Lung (tissue), 12 donors: Measurements from ENCODE around the gene UBA6. TPM values are rescaled to one million over a fixed set of nuclear protein-coding genes. Genes with fewer than 3 reads are reported as not detected.

Source experiments
- ATAC-seq: fragments of 200-7000 bp; cut with Tn5 transposase; one replicate; pipeline ENCODE4 v1.9.1; 2020; ENCODE audit warnings: moderate number of reproducible peaks; ENCODE audit not compliant: insufficient read depth, low FRiP score
- DNase-seq, 3 donors: peaks; one replicate each; pipeline ENCODE4 v3.0.0-alpha.2; 2013 to 2017
- H3K27ac ChIP-seq, 2 donors: one replicate each; pipeline ENCODE4 v1.5.1; 2013; ENCODE audit warnings: mild to moderate bottlenecking in 2 of 2, moderate library complexity in 2 of 2, control low read depth in 1 of 2, inconsistent platforms in 1 of 2, low read depth in 1 of 2, low read length in 1 of 2
- H3K27me3 ChIP-seq, 3 donors: one replicate each; pipeline ENCODE4 v1.5.1; 2013; ENCODE audit warnings: low read length in 2 of 3; ENCODE audit not compliant: control insufficient read depth in 3 of 3, insufficient read depth in 3 of 3
- H3K36me3 ChIP-seq, 4 donors: one replicate each; pipeline ENCODE4 v1.5.1; 2013; ENCODE audit warnings: low read length in 4 of 4, mild to moderate bottlenecking in 1 of 4, moderate library complexity in 1 of 4; ENCODE audit not compliant: control insufficient read depth in 4 of 4, insufficient read depth in 4 of 4
- H3K4me1 ChIP-seq, 5 donors: one replicate each; pipeline ENCODE4 v1.5.1; 2013; ENCODE audit warnings: low read length in 5 of 5, mild to moderate bottlenecking in 2 of 5, moderate library complexity in 1 of 5; ENCODE audit not compliant: control insufficient read depth in 5 of 5, insufficient read depth in 5 of 5
- H3K4me3 ChIP-seq: one replicate; pipeline ENCODE4 v1.5.1; 2013; ENCODE audit warnings: mild to moderate bottlenecking, control low read depth, moderate library complexity
- H3K9ac ChIP-seq, 2 donors: one replicate each; pipeline ENCODE4 v1.5.1; 2013; ENCODE audit warnings: low read length in 2 of 2, control low read depth in 1 of 2; ENCODE audit not compliant: insufficient read depth in 1 of 2
- H3K9me3 ChIP-seq, 4 donors: one replicate each; pipeline ENCODE4 v1.5.1; 2013; ENCODE audit warnings: low read length in 3 of 4, mild to moderate bottlenecking in 1 of 4, moderate library complexity in 1 of 4; ENCODE audit not compliant: control insufficient read depth in 4 of 4, insufficient read depth in 3 of 4
- WGBS, 2 donors: extraction: QIAGEN DNeasy Blood & Tissue Kit; methylation state at CpG; one replicate each; pipeline ENCODE4 v1.1.7; 2013; 5-methylcytosine and 5-hydroxymethylcytosine counted together
- polyA plus RNA-seq, 2 donors: library from polyadenylated mRNA; stranded (reverse); fragments of 200-250 nt; gene quantifications; one replicate each; pipeline ENCODE4 v1.2.1, GENCODE V29; 2013
- total RNA-seq, 2 donors: library from RNA; depleted of rRNA in 1 of 2; stranded (reverse); fragments of >200 nt in 1 of 2; gene quantifications; one replicate each; pipeline ENCODE4 v1.2.1, GENCODE V29; 2014 to 2021
- TF ChIP-seq, protein P1 (sequence below): IDR thresholded peaks from 2 replicates; pipeline ENCODE4 v1.5.1; 2012; ENCODE audit warnings: mild to moderate bottlenecking; ENCODE audit errors: control extremely low read depth, extremely low read depth
- donor health status: control.
- donor health status: control.
- donor health status: Bipolar disorder and iron deficiency.
- donor health status: healthy.
- donor health status: DM: yes; HTN: yes; CAD: no.

Gene UBA6
- total and polyA plus RNA-seq, 4 donors = 6.4 to 67.0 (median 28.0) TPM

DNA sequence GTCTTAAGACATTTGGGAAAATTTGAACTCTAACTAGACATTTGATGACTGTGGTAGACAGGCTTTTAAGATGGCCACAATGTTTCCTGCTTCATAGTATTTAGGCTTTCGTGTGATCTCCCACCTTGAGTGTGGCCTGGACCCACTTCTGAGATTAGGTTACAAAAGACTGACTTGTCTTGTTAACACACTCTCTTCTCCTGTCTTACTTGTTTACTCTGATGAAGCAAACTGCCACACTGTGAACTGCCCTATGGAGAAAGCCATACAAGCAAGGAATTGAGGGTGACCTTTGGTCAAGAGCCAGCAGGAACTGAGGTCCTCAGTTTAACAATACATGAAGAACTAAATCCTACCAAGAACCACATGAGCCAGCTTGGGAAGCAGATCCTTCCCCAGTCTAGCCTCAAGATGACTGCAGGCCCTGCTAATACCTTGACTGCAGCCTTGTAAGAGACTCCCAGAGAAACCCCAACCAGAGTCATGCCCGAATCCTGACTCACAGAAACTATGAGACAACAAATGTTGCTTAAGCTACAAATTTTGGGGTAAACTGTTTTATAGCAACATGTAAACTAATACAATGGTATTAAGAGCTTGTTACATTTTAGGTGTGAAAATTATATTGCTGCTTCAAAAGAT, 20.3 kb downstream of the UBA6 start:
- Histone ChIP-seq H3K9ac (no peak overlapping the region), H3K36me3 (peaks cover 6 to 28% (median 14%) of the 10 kb centered on the region in 4 donors), H3K9me3 (no peaks in the 10 kb centered on the region), H3K4me1 (no peaks in the 10 kb centered on the region), H3K4me3 (no peak overlapping the region), H3K27ac (no peak overlapping the region), H3K27me3 (no peaks in the 10 kb centered on the region)
- TF ChIP-seq, protein P1, sequence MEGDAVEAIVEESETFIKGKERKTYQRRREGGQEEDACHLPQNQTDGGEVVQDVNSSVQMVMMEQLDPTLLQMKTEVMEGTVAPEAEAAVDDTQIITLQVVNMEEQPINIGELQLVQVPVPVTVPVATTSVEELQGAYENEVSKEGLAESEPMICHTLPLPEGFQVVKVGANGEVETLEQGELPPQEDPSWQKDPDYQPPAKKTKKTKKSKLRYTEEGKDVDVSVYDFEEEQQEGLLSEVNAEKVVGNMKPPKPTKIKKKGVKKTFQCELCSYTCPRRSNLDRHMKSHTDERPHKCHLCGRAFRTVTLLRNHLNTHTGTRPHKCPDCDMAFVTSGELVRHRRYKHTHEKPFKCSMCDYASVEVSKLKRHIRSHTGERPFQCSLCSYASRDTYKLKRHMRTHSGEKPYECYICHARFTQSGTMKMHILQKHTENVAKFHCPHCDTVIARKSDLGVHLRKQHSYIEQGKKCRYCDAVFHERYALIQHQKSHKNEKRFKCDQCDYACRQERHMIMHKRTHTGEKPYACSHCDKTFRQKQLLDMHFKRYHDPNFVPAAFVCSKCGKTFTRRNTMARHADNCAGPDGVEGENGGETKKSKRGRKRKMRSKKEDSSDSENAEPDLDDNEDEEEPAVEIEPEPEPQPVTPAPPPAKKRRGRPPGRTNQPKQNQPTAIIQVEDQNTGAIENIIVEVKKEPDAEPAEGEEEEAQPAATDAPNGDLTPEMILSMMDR = no peak
- DNase-seq (no peak), ATAC-seq (no peak)
- 92 to 96% methylated on average over 2 of the region's 2 CpGs for WGBS, 2 donors

DNA sequence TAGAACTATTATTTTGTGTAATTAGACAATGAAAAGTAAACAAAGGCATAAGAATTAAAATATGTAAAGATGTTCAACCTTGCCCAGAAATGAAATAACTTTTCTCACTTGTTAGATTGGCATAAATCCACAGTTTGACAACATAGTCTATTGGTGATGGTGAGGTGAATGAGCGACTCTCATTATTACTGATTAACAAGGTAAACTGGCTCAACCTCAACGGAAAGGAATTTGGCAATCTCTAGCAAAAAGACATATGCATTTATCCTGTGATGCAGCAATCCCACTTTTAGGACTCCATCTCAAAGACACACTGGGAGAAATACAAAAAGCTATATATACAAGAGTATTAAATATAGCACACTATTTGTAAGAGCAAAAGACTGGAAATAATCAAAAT, 22.3 kb downstream of the UBA6 start:
- H3K36me3 ChIP-seq = peaks cover 9 to 28% (median 20%) of the 10 kb centered on the region in 4 donors
- H3K9ac ChIP-seq = no peak overlapping the region
- no peak overlapping the region for H3K27ac ChIP-seq
- WGBS, 2 donors = 79 to 87% methylated on average over 2 of the region's 2 CpGs
- ATAC-seq = no peak
- H3K27me3 ChIP-seq = no peaks in the 10 kb centered on the region
- H3K4me1 ChIP-seq = no peaks in the 10 kb centered on the region
- H3K4me3 ChIP-seq = no peak overlapping the region
- DNase-seq = no peak
- TF ChIP-seq, protein P1 = no peak
- H3K9me3 ChIP-seq = no peaks in the 10 kb centered on the region

DNA sequence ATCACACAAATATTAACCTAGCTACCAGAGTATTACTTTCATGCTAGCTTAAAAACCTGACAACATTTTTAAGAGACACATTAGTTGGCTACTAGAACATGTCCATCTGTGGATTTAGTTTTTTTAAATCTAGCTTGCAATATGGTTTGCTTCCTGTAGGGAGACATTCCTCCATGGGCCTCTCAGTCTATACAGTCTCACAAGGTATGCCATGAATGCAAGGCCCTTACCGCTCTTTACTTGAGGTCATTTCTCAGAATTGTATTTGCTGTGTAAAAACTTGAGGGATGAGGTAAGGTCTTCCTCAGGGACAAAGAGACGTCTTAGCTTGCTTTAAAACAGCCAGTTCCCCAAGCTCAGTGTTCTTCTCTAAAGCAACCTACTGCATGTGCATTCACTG, 26.9 kb downstream of the UBA6 start:
- DNase-seq = no peak
- no peak overlapping the region for H3K27ac ChIP-seq
- peaks cover 9 to 31% (median 25%) of the 10 kb centered on the region in 4 donors for H3K36me3 ChIP-seq
- H3K4me3 ChIP-seq = no peak overlapping the region
- H3K4me1 ChIP-seq = no peaks in the 10 kb centered on the region
- TF ChIP-seq, protein P1 = no peak
- no peaks in the 10 kb centered on the region for H3K27me3 ChIP-seq
- H3K9ac ChIP-seq = no peak overlapping the region
- H3K9me3 ChIP-seq = no peaks in the 10 kb centered on the region
- ATAC-seq = no peak
- 94 to 96% methylated on average over 2 of the region's 2 CpGs for WGBS, 2 donors

DNA sequence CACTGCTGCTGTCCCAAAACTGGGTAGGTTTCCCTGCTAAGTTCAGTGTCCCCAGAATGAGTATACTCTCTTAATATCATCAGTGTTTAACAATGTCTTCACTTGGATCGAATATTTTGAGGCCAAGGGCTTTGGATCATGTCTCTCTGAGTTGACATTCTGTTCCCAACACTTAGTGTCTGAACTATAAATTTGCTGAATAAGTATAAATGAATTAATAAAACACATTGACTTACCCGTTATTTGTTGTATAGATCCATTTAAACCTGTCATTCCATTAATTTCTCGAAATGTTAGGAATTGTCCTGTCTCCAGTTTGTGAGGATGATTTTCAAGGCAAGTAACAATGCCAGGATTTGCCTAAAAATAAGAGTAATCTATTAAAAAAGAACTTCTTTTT, 32.6 kb downstream of the UBA6 start:
- H3K36me3 ChIP-seq = peaks cover 6 to 26% (median 13%) of the 10 kb centered on the region in 4 donors

More for the DNA sequence above, 32.6 kb downstream of the UBA6 start:
- H3K9ac ChIP-seq = no peak overlapping the region
- WGBS, 2 donors = 96% methylated on average over 3 of the region's 3 CpGs
- TF ChIP-seq, protein P1 = no peak
- no peak overlapping the region for H3K27ac ChIP-seq
- no peaks in the 10 kb centered on the region for H3K4me1 ChIP-seq
- no peaks in the 10 kb centered on the region for H3K9me3 ChIP-seq
- ATAC-seq (no peak), DNase-seq (no peak)
- H3K27me3 ChIP-seq = no peaks in the 10 kb centered on the region
- H3K4me3 ChIP-seq = no peak overlapping the region
